ENCODE data around the gene SLC16A5. TPM values are rescaled to one million over a fixed set of nuclear protein-coding genes. Genes with fewer than 3 reads are reported as not detected.
A peak's percentile ranks its signal among the peaks of the same experiment; 100 is the strongest.
"Not testable (repeated sequence)": the region's sequence is repeated elsewhere in the genome, so short reads cannot be mapped to it uniquely, and the experiment has no call there.

Gene SLC16A5
- polyA plus RNA-seq, 3 donors: 26.1 to 99.4 (median 27.0) TPM

DNA sequence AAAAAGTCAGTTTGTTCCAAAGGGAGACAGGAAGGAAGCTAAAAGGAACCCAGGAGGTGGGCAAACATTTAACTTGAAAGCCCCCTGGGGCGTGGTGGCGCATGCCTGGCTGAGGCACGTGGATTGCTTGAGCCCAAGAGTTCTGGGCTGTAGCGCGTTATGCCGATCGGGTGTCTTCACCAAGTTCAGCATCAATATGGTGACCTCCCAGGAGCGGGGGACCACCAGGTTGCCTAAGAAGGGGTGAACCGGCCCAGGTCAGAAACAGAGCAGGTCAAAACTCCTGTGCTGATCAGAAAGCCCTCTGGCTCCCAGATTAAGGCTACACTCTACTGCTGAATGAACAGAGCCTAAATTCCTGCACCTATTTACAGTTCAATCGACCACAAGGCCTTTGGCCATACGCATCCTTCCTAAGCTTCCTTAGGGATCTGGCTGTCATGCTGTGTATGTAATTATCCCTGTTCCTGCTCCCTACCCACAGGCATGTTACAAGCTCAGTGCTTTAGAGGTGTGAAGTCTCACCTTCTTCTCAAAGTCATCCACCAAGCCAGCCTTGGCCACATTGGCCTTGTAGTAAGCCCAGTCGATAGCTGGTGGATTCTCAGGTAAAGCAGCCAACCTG lies 46.0 kb upstream of the SLC16A5 start:
- H3K27ac ChIP-seq (ENCODE audit: low read depth in 1 of 2, low read length in 2 of 2): no peak overlapping the region
- DNase-seq: no peak
- no peaks in the 10 kb centered on the region for H3K27me3 ChIP-seq (ENCODE audit: control insufficient read depth in 2 of 2, insufficient read depth in 2 of 2, low read length in 2 of 2)
- no peaks in the 10 kb centered on the region for H3K9me3 ChIP-seq (replicated peaks in 1 of 2; ENCODE audit: control insufficient read depth in 1 of 2, insufficient read depth in 1 of 2, low read length in 2 of 2)
- H3K4me1 Mint-ChIP-seq: peaks cover 13% of the 10 kb centered on the region
- H3K4me3 ChIP-seq (replicated peaks in 1 of 3; ENCODE audit: low read depth in 2 of 3, low read length in 3 of 3): no peak overlapping the region
- H3K9ac ChIP-seq (ENCODE audit: insufficient read depth, low read length, poor library complexity, severe bottlenecking): no peak overlapping the region
- H3K4me3 Mint-ChIP-seq: no peak overlapping the region
- H3K9me3 Mint-ChIP-seq: peaks cover 0 to 2% (median 0%) of the 10 kb centered on the region in 7 donors
- TF ChIP-seq, protein P1, sequence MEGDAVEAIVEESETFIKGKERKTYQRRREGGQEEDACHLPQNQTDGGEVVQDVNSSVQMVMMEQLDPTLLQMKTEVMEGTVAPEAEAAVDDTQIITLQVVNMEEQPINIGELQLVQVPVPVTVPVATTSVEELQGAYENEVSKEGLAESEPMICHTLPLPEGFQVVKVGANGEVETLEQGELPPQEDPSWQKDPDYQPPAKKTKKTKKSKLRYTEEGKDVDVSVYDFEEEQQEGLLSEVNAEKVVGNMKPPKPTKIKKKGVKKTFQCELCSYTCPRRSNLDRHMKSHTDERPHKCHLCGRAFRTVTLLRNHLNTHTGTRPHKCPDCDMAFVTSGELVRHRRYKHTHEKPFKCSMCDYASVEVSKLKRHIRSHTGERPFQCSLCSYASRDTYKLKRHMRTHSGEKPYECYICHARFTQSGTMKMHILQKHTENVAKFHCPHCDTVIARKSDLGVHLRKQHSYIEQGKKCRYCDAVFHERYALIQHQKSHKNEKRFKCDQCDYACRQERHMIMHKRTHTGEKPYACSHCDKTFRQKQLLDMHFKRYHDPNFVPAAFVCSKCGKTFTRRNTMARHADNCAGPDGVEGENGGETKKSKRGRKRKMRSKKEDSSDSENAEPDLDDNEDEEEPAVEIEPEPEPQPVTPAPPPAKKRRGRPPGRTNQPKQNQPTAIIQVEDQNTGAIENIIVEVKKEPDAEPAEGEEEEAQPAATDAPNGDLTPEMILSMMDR (IDR thresholded peaks at IDR 0.05): no peak
- H3K36me3 Mint-ChIP-seq: peaks cover 42 to 47% of the 10 kb centered on the region in 2 donors
- WGBS (ENCODE audit: insufficient coverage): 94% methylated on average over 8 of the region's 12 CpGs
- peaks cover 12% of the 10 kb centered on the region for H4K20me1 ChIP-seq (ENCODE audit: insufficient read depth, low read length)
- peaks cover 26% of the 10 kb centered on the region for H3K79me2 ChIP-seq (ENCODE audit: insufficient read depth, low read length)
- intact Hi-C loops (cut with micrococcal nuclease): no loop called here
- H3K27me3 Mint-ChIP-seq (ENCODE audit: low read depth in 3 of 3): peaks cover 0 to 2% (median 0%) of the 10 kb centered on the region in 3 donors
- H3K4me2 ChIP-seq (replicated peaks; ENCODE audit: extremely low read depth, low read length, poor library complexity, severe bottlenecking): no peak overlapping the region
- peaks cover 6 to 16% of the 10 kb centered on the region in 2 donors for H3K4me1 ChIP-seq (ENCODE audit: control insufficient read depth in 1 of 2, insufficient read depth in 2 of 2, low read length in 2 of 2)
- H2AFZ ChIP-seq (ENCODE audit: insufficient read depth, low read depth, low read length, poor library complexity, severe bottlenecking): no peak overlapping the region
- H3K27ac Mint-ChIP-seq: peak overlapping the region in 1 of 7 donors; percentile 41
- peaks cover 37 to 44% of the 10 kb centered on the region in 2 donors for H3K36me3 ChIP-seq (replicated peaks in 1 of 2; ENCODE audit: control insufficient read depth in 1 of 2, insufficient read depth in 2 of 2, low read length in 2 of 2)

DNA sequence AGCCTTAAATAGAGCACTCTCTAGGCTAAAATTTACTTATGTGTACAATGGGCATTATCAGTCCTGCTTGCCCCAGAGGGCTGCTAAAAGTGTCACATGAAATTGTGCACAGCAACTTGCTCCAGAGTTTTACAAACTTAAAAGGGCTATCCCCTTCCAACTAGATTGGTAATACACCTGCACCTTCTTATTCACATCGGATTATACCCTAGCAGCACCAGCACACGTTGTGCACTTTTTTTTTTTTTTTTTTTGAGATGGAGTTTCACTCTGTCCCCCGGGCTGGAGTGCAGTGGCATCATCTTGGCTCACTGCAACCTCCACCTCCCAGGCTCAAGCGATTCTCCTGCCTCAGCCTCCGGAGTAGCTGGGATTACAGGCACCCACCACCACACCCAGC lies 44.0 kb upstream of the SLC16A5 start:
- H3K27me3 ChIP-seq (ENCODE audit: control insufficient read depth in 2 of 2, insufficient read depth in 2 of 2, low read length in 2 of 2); H3K27me3 Mint-ChIP-seq (ENCODE audit: low read depth in 3 of 3); H3K4me2 ChIP-seq (replicated peaks; ENCODE audit: extremely low read depth, low read length, poor library complexity, severe bottlenecking); intact Hi-C loops (cut with micrococcal nuclease); H3K9ac ChIP-seq (ENCODE audit: insufficient read depth, low read length, poor library complexity, severe bottlenecking); H3K4me3 Mint-ChIP-seq; H2AFZ ChIP-seq (ENCODE audit: insufficient read depth, low read depth, low read length, poor library complexity, severe bottlenecking); H3K9me3 ChIP-seq (replicated peaks in 1 of 2; ENCODE audit: control insufficient read depth in 1 of 2, insufficient read depth in 1 of 2, low read length in 2 of 2); H3K4me3 ChIP-seq (replicated peaks in 1 of 3; ENCODE audit: low read depth in 2 of 3, low read length in 3 of 3); H3K27ac ChIP-seq (ENCODE audit: low read depth in 1 of 2, low read length in 2 of 2); H3K9me3 Mint-ChIP-seq; DNase-seq: not testable (repeated sequence)
- peaks cover 32 to 39% of the 10 kb centered on the region in 2 donors for H3K36me3 Mint-ChIP-seq
- H4K20me1 ChIP-seq (ENCODE audit: insufficient read depth, low read length): peaks cover 12% of the 10 kb centered on the region
- peaks cover 33 to 36% of the 10 kb centered on the region in 2 donors for H3K36me3 ChIP-seq (replicated peaks in 1 of 2; ENCODE audit: control insufficient read depth in 1 of 2, insufficient read depth in 2 of 2, low read length in 2 of 2)
- H3K79me2 ChIP-seq (ENCODE audit: insufficient read depth, low read length): peaks cover 37% of the 10 kb centered on the region
- H3K27ac Mint-ChIP-seq: peak overlapping the region in 1 of 7 donors; percentile 46
- H3K4me1 Mint-ChIP-seq: peaks cover 23% of the 10 kb centered on the region
- WGBS (ENCODE audit: insufficient coverage): no CpG with 5 or more reads among the region's 5 CpGs
- peaks cover 18 to 25% of the 10 kb centered on the region in 2 donors for H3K4me1 ChIP-seq (ENCODE audit: control insufficient read depth in 1 of 2, insufficient read depth in 2 of 2, low read length in 2 of 2)

Data from CD14-positive monocyte (primary cell).